Astrocyte of the spinal cord (primary cell): Measurements from ENCODE around the gene MARCOL.

Experiments used
- DNase-seq: peaks from one replicate; pipeline ENCODE4 v3.0.0; 2011; ENCODE audit warnings: low read depth, low spot score
- H3K4me3 ChIP-seq: 2 replicates; pipeline ENCODE4 v1.5.1; 2011; ENCODE audit warnings: low read depth, mild to moderate bottlenecking, low read length, moderate library complexity
- CTCF ChIP-seq: IDR thresholded peaks from 2 replicates; pipeline ENCODE4 v1.5.1; 2012; ENCODE audit warnings: low read depth, mild to moderate bottlenecking, low read length, inconsistent platforms
- in situ Hi-C: cut with HindIII; loops from 2 replicates; pipeline ENCODE4 v1.10.0; 2017; ENCODE audit warnings: low sequenced_read_pairs

MARCOL gene

GRCh38 chr5:148224117-148224742, 14.1 kb upstream of the MARCOL start:
- no peak overlapping the region for H3K4me3 ChIP-seq
- in situ Hi-C loops: no loop called here
- no peak for TF ChIP-seq CTCF
- DNase-seq: no peak

DNA sequence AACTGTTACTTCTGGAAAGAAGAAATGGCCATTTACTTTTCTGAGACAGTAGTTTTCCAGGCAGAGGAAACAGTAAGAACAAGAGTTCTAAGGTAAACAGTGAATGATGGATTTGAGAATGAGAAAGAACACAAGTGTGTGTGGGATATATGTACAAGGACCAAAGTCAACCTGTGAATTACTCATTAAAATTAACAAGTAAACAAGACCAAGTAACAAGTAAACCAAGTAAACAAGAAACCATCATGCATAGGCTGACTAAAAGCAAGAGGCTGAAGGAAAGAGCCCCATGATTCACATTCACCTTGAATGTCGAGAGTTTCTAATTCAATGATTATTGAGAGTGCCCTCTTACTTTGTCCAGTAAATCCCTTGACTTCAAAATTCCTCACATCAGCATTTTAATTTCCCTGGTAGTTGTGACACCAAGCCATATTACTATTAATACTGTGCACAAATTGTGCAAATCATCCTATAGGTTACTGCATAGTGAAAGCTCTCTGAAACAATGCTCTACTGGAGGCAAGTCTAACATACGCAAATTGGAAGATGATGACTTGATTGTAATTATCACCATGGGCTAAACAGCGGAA, 9.8 kb upstream of the MARCOL start:
- no peak for DNase-seq
- H3K4me3 ChIP-seq: no peak overlapping the region
- TF ChIP-seq CTCF: no peak
- in situ Hi-C loops: no loop called here

DNA sequence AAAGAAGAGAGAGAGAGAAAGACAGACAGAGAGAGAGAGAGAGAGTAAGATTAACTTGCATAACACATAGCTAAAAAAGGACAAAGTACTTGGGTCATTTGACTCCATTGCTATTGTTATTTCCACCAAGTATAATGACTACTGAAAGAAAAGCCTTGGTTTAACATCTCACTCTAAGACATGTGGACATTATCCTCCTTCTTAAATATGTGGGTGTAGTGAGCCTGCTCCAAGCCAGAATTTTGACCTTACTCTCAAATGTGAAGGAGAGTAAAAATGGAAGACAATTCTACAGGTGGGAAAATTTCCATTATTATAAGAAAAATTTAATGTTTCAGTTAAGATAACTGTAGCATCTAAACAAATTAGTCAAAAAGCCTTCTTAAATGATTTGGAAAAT, 8.5 kb upstream of the MARCOL start:
- no peak overlapping the region for H3K4me3 ChIP-seq
- TF ChIP-seq CTCF: no peak
- in situ Hi-C loops: no loop called here
- no peak for DNase-seq

DNA sequence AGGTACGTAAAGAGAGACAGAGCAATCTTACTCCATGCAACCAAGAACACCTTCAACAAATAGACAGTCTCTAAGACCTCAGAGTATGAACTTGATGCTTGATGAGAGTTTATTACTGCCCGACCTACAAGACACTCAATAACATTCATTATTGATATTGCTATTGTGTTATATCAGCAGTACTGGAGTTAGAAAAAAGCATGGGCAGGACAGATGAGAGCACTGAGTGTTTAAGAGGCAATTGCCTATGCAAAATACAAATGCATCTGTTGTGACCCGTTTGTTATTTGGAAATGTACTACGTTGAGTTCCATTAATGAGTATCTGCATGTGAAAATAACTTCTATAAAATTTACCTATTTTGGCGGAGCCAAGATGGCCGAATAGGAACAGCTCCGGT, 8.1 kb upstream of the MARCOL start:
- no peak for TF ChIP-seq CTCF
- in situ Hi-C loops: no loop called here
- no peak for DNase-seq

DNA sequence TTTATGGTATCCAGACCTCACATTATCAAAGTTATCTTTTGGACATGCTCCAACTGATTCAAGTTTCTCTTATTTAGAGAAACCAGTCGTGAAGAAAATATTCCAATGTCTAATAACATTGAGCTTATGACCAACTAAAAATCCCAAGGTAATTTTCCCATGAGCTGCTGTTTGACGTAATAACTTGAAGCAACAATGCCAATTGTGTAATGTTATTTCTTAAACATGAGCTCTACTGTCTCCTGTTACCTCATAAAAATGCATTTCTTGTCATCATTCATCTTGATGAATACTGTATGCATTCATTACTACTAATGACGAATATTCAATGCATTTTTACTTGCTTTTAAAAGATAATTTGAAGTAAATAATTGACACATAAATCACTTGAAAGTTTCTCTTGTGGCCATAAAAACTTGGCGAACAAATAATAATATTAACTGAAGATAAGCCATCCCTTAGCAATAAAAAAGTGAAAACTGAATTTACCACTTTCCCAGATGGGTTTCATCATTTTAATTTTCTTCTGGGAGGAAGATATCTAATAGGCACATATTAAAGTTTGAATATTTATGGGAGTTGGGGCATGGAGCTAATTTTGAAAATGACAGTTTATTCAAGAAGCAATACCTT, 424 bp upstream of the MARCOL start:
- in situ Hi-C loops: no loop called here
- no peak for DNase-seq
- TF ChIP-seq CTCF: no peak

More for the DNA sequence above, 8.1 kb upstream of the MARCOL start:
- no peak overlapping the region for H3K4me3 ChIP-seq

GRCh38 chr5:148248894-148249293, 10.6 kb downstream of the MARCOL start:
- DNase-seq: peak; percentile 1
- no peak overlapping the region for H3K4me3 ChIP-seq
- no peak for TF ChIP-seq CTCF
- in situ Hi-C loops: no loop called here

More for the DNA sequence above, 424 bp upstream of the MARCOL start:
- H3K4me3 ChIP-seq: no peak overlapping the region
